Cardiac septum (tissue), 1 donor: ENCODE data around the gene EHBP1L1. TPM values are rescaled to one million over a fixed set of nuclear protein-coding genes. Genes with fewer than 3 reads are reported as not detected.
"Not testable (repeated sequence)": the region's sequence is repeated elsewhere in the genome, so short reads cannot be mapped to it uniquely, and the experiment has no call there.

Source experiments
- DNase-seq: peaks from one replicate; pipeline ENCODE4 v3.0.0-alpha.2; 2020; ENCODE audit warnings: low spot score
- intact Hi-C: fragments of 100-400 bp; cut with DNase I; formaldehyde crosslinking; loops from one replicate; pipeline ENCODE4 v1.14.0; 2022
- total RNA-seq: library from RNA; stranded (reverse); fragmentation: NEBNext Ultra II Directional; extraction: Animal tissue kit (Norgen Biotek cat#: 25700); gene quantifications from one replicate; pipeline ENCODE4 v1.2.1, GENCODE V29; 2021
- donor health status: DM: no; HTN: no; CAD: no.

Gene EHBP1L1
- total RNA-seq, 1 donor from 2014 or later: 174 TPM

GRCh38 chr11:65622011-65622410 is 46.2 kb downstream of the EHBP1L1 start:
- no peak for DNase-seq

GRCh38 chr11:65623177-65623576 is 47.3 kb downstream of the EHBP1L1 start:
- no peak for DNase-seq
- intact Hi-C loops: loop anchor here (5.0 kb wide), 1 partner anchor 194 kb away; no protein-coding TSS in a partner anchor

More at GRCh38 chr11:65622011-65622410, 46.2 kb downstream of the EHBP1L1 start:
- intact Hi-C loops: loop anchor here (5.0 kb wide), 1 partner anchor 195 kb away; no protein-coding TSS in a partner anchor

GRCh38 chr11:65623852-65624616 is 48.2 kb downstream of the EHBP1L1 start:
- intact Hi-C loops: loop anchor here (5.0 kb wide), 1 partner anchor 193 kb away; no protein-coding TSS in a partner anchor
- DNase-seq: no peak

GRCh38 chr11:65624931-65625627 is 49.2 kb downstream of the EHBP1L1 start:
- DNase-seq: no peak
- intact Hi-C loops: loop anchor here (5.0 kb wide), 1 partner anchor 192 kb away; no protein-coding TSS in a partner anchor

- DNase-seq: no peak
- intact Hi-C loops: no loop called here
These were observed 49.9 kb downstream of the EHBP1L1 start for GRCh38 chr11:65625628-65626342.

GRCh38 chr11:65627202-65627601 is 51.3 kb downstream of the EHBP1L1 start:
- intact Hi-C loops: no loop called here
- no peak for DNase-seq

GRCh38 chr11:65629579-65629978 is 53.7 kb downstream of the EHBP1L1 start:
- no peak for DNase-seq
- intact Hi-C loops: no loop called here

GRCh38 chr11:65630215-65630614 is 54.4 kb downstream of the EHBP1L1 start:
- no peak for DNase-seq
- intact Hi-C loops: no loop called here

GRCh38 chr11:65633390-65634108 is 57.7 kb downstream of the EHBP1L1 start:
- intact Hi-C loops: no loop called here
- DNase-seq: no peak

- DNase-seq: no peak
- intact Hi-C loops: no loop called here
These were observed 58.2 kb downstream of the EHBP1L1 start for GRCh38 chr11:65634109-65634436.

GRCh38 chr11:65634440-65634839 is 58.6 kb downstream of the EHBP1L1 start:
- DNase-seq: no peak
- intact Hi-C loops: no loop called here

GRCh38 chr11:65634905-65635731 is 59.3 kb downstream of the EHBP1L1 start:
- DNase-seq: no peak
- intact Hi-C loops: no loop called here

- DNase-seq: no peak
- intact Hi-C loops: no loop called here
These were observed 60.5 kb downstream of the EHBP1L1 start for GRCh38 chr11:65636108-65637031.

- intact Hi-C loops: no loop called here
- DNase-seq: no peak
These were observed 61.2 kb downstream of the EHBP1L1 start for GRCh38 chr11:65637032-65637557.

GRCh38 chr11:65637794-65638419 is 62.1 kb downstream of the EHBP1L1 start, which contains the start of gene SIPA1:
TSS of gene SIPA1 (plus strand) at chr11:65638101. CDS start at chr11:65640922, 2,821 bp downstream.
- DNase-seq: peak; percentile 92

GRCh38 chr11:65639228-65639597 is 63.4 kb downstream of the EHBP1L1 start:
- DNase-seq, intact Hi-C loops: not testable (repeated sequence)

More at GRCh38 chr11:65637794-65638419, 62.1 kb downstream of the EHBP1L1 start, which contains the start of gene SIPA1:
- intact Hi-C loops: no loop called here
